ENCODE results near the gene CX3CL1.
"Not testable (repeated sequence)": the region's sequence is repeated elsewhere in the genome, so short reads cannot be mapped to it uniquely, and the experiment has no call there.

CX3CL1 gene

GRCh38 chr16:57383276-57384247 is 11.3 kb downstream of the CX3CL1 start:
- DNase-seq = no peak

GRCh38 chr16:57384248-57385070 is 12.2 kb downstream of the CX3CL1 start:
- DNase-seq = no peak

- no peak for DNase-seq
These were observed 12.8 kb downstream of the CX3CL1 start for GRCh38 chr16:57385083-57385482.

GRCh38 chr16:57386381-57386951 is 14.2 kb downstream of the CX3CL1 start:
- no peak for DNase-seq

- DNase-seq = no peak
These were observed 15.5 kb downstream of the CX3CL1 start for GRCh38 chr16:57387598-57388354.

- no peak for DNase-seq
These were observed 16.2 kb downstream of the CX3CL1 start for GRCh38 chr16:57388359-57389086.

- DNase-seq = no peak
These were observed 16.8 kb downstream of the CX3CL1 start for GRCh38 chr16:57389087-57389468.

GRCh38 chr16:57390636-57391295 is 18.5 kb downstream of the CX3CL1 start:
- DNase-seq = no peak

- DNase-seq = no peak
These were observed 19.0 kb downstream of the CX3CL1 start for GRCh38 chr16:57391300-57391699.

GRCh38 chr16:57391708-57392107 is 19.4 kb downstream of the CX3CL1 start:
- DNase-seq = no peak

- no peak for DNase-seq
These were observed 20.4 kb downstream of the CX3CL1 start for GRCh38 chr16:57392694-57393093.

GRCh38 chr16:57394444-57394843 is 22.2 kb downstream of the CX3CL1 start:
- no peak for DNase-seq

- DNase-seq = no peak
These were observed 22.7 kb downstream of the CX3CL1 start for GRCh38 chr16:57395026-57395425.

GRCh38 chr16:57396786-57397185 is 24.5 kb downstream of the CX3CL1 start:
- no peak for DNase-seq

- DNase-seq = not testable (repeated sequence)
These were observed 25.2 kb downstream of the CX3CL1 start for GRCh38 chr16:57397493-57397892.

- DNase-seq = no peak
These were observed 29.8 kb downstream of the CX3CL1 start for GRCh38 chr16:57401943-57402640.

- DNase-seq = no peak
These were observed 31.9 kb downstream of the CX3CL1 start, which contains the start of gene CCL17 for GRCh38 chr16:57403965-57404817. Gene CCL17 (plus strand): TSS chr16:57404767. CDS start chr16:57413933, 9,166 bp downstream.

GRCh38 chr16:57405097-57405496 is 32.8 kb downstream of the CX3CL1 start:
- no peak for DNase-seq

- DNase-seq = no peak
These were observed 34.6 kb downstream of the CX3CL1 start for GRCh38 chr16:57406881-57407280.

All from NCI-H446 treated with DMSO at 0.1 percent for 48 hours (cell line).